ENCODE results near the gene IFIH1. TPM values are rescaled to one million over a fixed set of nuclear protein-coding genes. Genes with fewer than 3 reads are reported as not detected.

The IFIH1 gene
- total RNA-seq, 1 experiment from 2014 or later = not detected

DNA sequence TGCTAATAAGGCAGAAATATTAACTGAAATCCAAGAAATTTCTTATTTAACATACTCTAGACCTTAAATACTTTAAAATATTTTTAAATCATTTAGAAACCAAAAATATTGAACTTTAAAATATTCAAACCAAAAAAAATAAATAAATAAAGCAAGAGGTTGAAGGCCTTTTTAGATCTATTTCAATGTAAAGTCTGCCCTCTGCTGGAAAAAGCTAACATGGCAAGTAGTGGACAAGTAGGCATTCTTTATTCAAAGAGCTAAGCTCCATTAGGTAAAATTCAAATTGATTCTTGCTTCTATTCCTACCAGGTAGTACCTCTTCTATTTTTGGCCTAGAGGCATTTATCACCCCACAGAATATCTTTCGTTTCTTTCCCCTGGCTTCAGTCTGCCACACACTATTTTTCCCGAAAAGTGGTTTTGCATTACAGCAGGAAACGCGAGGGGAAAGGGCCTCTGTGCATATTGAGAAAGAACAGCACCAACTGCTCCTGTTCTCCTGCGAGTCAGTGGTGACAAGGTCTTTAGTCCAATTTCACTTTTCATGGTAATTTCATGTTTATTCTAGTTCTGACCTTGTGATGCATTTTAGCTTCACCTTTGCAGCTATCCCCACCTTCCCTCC is 20.4 kb downstream of the IFIH1 start:
- Histone ChIP-seq H3K27me3 (ENCODE audit: control insufficient read depth, insufficient read depth, low read length) (no peaks in the 10 kb centered on the region), H3K36me3 (replicated peaks; ENCODE audit: control insufficient read depth, insufficient read depth, low read length) (no peaks in the 10 kb centered on the region), H3K4me3 (ENCODE audit: insufficient read depth, low read depth, low read length) (no peak overlapping the region)
- DNase-seq = no peak

DNA sequence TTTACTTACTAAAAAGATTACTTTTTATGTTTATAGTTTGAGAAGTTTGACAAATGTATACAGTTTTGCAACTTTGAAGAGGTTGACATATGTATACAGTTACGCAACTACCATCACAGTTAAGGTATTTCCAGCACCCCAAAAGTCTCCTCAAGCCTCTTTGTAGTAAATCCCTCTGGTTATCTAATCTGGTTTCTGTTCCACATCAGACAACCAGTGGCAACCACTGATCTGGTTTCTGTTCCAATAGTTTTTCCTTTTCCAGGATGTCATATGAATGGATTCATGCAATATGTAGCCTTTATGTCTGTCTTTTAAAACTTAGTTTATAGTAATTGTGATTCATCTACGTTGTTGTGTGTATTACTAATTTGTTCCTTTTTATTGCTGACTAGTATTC is 23.5 kb downstream of the IFIH1 start:
- H3K4me3 ChIP-seq (ENCODE audit: insufficient read depth, low read depth, low read length) = no peak overlapping the region
- no peaks in the 10 kb centered on the region for H3K36me3 ChIP-seq (replicated peaks; ENCODE audit: control insufficient read depth, insufficient read depth, low read length)
- no peaks in the 10 kb centered on the region for H3K27me3 ChIP-seq (ENCODE audit: control insufficient read depth, insufficient read depth, low read length)
- DNase-seq = no peak

DNA sequence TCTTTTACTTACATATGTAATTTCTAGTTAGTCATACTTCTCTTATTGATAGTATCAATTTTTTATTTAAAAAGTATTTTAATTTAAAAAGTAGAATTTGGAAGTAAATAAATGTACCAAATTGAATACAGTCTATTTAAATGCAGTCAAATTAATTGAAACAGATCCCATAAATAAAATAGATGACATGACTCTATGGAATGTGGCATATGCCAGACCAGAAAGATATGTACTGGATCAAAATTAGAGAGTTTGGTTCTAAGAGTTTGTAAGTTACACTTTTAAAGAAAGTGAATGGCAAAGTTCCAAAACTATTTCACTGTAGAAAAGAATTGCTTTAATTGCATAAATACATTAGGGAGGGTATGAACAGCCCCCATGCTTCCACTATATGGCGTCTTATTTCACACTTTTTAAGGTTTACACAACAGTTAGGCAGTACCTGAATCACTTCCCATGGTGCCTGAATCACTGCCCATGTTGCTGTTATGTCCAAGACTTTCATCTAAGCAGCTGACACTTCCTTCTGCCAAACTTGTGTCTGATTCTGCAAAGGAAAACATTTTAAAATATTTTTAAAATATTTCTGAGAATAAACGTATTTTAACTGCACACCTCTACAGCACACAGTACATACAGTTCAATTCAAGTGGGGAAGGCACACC is 25.2 kb downstream of the IFIH1 start:
- no peak for DNase-seq
- Histone ChIP-seq H3K4me3 (ENCODE audit: insufficient read depth, low read depth, low read length) (no peak overlapping the region), H3K36me3 (replicated peaks; ENCODE audit: control insufficient read depth, insufficient read depth, low read length) (no peaks in the 10 kb centered on the region), H3K27me3 (ENCODE audit: control insufficient read depth, insufficient read depth, low read length) (no peaks in the 10 kb centered on the region)

DNA sequence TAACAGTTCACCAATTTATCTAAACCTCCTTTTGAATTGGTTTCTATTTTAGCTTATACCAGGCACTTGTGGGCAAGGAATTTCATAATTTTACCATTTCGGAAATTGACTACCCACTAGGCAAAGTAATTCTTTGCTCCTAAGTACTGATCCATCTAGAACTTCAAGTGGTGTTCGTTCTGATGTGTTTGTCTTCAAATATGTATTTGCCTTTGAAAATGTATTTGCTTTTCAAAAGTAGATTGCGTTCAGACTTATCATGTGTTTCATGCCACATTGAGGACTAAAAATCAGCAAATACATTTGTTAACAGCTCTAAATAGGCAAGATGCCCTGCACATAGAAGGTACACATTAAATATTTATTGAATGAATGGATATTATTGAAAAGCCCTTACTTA is 26.7 kb downstream of the IFIH1 start:
- Histone ChIP-seq H3K27me3 (ENCODE audit: control insufficient read depth, insufficient read depth, low read length) (no peaks in the 10 kb centered on the region), H3K4me3 (ENCODE audit: insufficient read depth, low read depth, low read length) (no peak overlapping the region), H3K36me3 (replicated peaks; ENCODE audit: control insufficient read depth, insufficient read depth, low read length) (no peaks in the 10 kb centered on the region)
- no peak for DNase-seq

DNA sequence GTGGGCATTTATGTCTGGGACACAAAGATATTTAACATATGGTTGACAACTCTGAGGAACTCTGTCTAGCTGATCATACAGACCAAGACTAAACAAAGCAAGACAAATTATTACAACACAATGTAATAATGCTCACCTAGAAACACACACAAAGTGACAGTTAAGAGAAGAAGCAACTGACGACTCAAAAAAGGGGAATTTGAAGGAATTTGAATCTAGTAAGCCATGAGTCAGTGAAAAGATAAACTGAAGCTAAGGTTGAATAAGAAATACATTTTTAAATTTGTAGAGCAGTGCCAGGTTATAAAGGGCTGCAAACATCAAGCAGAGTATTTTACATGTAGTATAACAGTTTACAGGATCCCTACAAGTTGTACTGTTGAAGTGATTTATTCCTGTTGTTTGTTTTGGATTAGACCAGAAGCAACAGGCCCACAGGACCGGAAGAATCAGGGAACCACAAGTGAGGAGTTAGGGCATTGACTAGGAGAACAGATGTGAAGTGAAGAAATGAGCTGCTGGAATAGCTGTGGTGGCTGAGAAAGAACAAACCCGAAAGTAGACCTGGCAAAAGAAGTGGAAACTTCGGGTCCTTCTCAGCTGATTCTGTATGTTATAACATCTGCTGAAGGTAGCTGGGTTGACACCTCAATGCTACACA is 35.6 kb downstream of the IFIH1 start:
- no peaks in the 10 kb centered on the region for H3K36me3 ChIP-seq (replicated peaks; ENCODE audit: control insufficient read depth, insufficient read depth, low read length)
- no peak overlapping the region for H3K4me3 ChIP-seq (ENCODE audit: insufficient read depth, low read depth, low read length)
- DNase-seq = no peak
- H3K27me3 ChIP-seq (ENCODE audit: control insufficient read depth, insufficient read depth, low read length) = no peaks in the 10 kb centered on the region

DNA sequence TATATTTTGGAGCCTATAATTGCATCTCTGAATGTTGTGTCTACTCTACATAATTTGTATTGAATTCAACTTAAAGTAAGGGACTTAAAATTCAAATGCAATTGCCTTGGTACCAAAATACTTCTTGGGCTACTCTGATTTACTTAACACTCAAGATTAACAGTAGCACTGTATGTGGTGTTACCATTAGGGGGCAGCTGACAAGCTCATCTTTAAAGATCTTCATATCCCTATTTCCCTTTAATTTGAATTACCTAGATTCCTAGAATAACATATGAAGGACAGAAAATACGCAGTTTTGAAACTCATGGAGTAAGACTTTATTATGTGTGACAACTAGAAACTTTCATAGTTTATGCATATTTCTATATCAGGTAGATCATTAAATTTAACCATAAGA is 37.8 kb downstream of the IFIH1 start:
- no peaks in the 10 kb centered on the region for H3K27me3 ChIP-seq (ENCODE audit: control insufficient read depth, insufficient read depth, low read length)
- H3K36me3 ChIP-seq (replicated peaks; ENCODE audit: control insufficient read depth, insufficient read depth, low read length) = no peaks in the 10 kb centered on the region
- H3K4me3 ChIP-seq (ENCODE audit: insufficient read depth, low read depth, low read length) = no peak overlapping the region
- DNase-seq = no peak

DNA sequence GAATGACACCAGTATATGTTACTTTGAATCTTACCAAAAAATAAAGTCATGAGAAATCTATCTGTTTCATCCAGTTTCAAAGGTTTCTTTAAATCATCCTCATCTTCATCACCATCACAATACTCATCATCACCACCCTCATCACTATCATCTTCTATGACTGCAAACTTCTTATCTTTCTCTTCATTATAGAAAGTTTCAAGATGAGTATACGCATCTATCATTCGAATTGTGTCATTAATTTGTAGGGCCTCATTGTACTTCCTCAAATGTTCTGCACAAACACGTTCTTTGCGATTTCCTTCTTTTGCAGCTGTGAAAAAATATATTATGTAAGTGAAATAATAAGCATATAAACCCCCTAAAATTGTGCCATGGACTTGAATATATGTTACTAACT is 41.1 kb downstream of the IFIH1 start:
- Histone ChIP-seq H3K4me3 (ENCODE audit: insufficient read depth, low read depth, low read length) (no peak overlapping the region), H3K27me3 (ENCODE audit: control insufficient read depth, insufficient read depth, low read length) (no peaks in the 10 kb centered on the region), H3K36me3 (replicated peaks; ENCODE audit: control insufficient read depth, insufficient read depth, low read length) (no peaks in the 10 kb centered on the region)
- no peak for DNase-seq

DNA sequence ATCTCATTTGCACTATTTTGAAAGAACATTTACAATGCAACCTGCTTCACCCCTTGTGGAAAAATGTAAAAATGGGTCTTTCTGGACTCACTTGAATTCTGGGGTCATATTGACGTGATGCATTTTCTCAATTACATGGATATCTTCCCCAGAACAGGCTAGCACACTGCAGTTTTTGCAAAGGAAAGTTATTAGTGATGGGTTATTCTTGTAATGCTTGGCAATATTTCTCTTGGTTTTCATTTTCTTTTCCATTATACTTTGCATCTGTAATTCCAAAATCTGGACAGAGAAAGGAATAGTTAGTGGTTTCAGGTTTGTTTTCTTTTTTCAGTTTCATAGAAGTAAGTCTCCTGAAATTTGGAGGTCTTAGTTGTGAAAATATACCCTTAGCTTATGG is 50.5 kb downstream of the IFIH1 start:
- no peaks in the 10 kb centered on the region for H3K36me3 ChIP-seq (replicated peaks; ENCODE audit: control insufficient read depth, insufficient read depth, low read length)
- H3K4me3 ChIP-seq (ENCODE audit: insufficient read depth, low read depth, low read length) = no peak overlapping the region
- no peak for DNase-seq
- H3K27me3 ChIP-seq (ENCODE audit: control insufficient read depth, insufficient read depth, low read length) = no peaks in the 10 kb centered on the region

DNA sequence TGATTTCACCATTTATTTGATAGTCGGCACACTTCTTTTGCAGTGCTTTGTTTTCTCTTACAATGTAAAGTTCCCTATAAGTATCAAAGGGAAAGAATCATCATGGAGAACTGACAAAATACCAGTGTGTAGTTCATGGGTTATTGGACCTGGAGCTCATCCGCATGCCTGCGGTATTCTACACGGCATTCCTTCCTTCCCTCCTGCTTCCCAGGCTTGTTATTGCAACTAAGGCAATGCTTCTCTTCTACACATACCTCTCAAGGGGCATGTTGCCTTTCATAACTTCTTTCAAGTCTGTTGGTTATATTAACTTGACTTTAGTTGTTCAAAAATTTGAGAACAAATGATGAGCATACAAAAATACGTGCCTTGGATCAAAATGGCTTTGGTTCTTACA is 51.0 kb downstream of the IFIH1 start:
- Histone ChIP-seq H3K4me3 (ENCODE audit: insufficient read depth, low read depth, low read length) (no peak overlapping the region), H3K27me3 (ENCODE audit: control insufficient read depth, insufficient read depth, low read length) (no peaks in the 10 kb centered on the region), H3K36me3 (replicated peaks; ENCODE audit: control insufficient read depth, insufficient read depth, low read length) (no peaks in the 10 kb centered on the region)
- DNase-seq = no peak

DNA sequence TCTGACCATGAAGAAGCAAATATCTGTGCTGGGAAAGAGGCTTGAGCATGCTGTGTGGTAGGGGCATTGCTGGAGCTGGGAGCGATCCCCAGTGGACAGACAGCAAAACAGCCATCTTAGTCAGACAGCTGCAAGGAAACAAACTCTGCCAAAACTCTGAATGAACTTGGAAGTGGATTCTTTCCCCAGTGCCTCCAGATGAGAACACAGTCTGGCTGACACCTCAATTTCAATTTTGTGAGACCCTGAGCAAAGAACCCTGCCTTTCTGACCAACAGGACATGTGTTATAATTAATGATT is 52.1 kb downstream of the IFIH1 start:
- Histone ChIP-seq H3K4me3 (ENCODE audit: insufficient read depth, low read depth, low read length) (no peak overlapping the region), H3K36me3 (replicated peaks; ENCODE audit: control insufficient read depth, insufficient read depth, low read length) (no peaks in the 10 kb centered on the region), H3K27me3 (ENCODE audit: control insufficient read depth, insufficient read depth, low read length) (no peaks in the 10 kb centered on the region)
- DNase-seq = no peak

DNA sequence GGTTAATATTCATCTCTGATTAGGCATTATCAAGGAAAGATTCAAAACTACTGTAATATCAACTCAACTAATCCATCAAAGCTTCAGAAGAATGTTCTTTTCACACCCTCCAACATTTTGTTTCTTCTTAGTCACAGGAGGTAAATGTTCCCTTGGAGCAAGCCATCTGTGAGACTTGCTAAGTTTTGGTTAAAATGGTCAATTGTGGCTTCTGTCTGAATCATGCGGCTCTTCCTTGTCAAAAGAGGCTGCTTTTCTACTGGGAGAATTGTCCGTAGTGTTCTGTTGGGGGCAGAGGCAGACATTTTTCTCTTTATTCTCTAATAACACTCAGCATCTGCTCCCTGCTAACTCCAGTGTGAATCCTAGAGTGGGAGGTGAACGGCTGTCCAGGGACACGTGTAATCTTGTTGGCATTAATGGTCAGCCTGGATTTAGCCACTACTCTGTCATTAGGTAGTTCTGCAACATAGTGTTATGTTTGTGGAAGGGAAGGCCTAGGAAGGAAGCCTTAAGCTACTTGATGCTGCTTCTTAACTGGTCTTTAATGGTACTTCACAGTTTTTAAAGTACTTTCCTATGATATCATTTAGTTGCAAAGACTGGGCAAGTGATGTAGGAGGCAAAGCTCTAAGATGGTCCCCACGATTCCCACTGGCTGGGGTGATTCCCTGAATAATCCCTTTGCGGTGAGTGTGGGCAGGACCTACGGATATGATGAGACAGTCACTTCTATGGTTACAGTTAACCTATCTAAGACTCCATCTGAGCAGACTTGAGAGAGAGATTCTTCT is 52.6 kb downstream of the IFIH1 start:
- Histone ChIP-seq H3K36me3 (replicated peaks; ENCODE audit: control insufficient read depth, insufficient read depth, low read length) (no peaks in the 10 kb centered on the region), H3K27me3 (ENCODE audit: control insufficient read depth, insufficient read depth, low read length) (no peaks in the 10 kb centered on the region), H3K4me3 (ENCODE audit: insufficient read depth, low read depth, low read length) (no peak overlapping the region)
- DNase-seq = no peak

DNA sequence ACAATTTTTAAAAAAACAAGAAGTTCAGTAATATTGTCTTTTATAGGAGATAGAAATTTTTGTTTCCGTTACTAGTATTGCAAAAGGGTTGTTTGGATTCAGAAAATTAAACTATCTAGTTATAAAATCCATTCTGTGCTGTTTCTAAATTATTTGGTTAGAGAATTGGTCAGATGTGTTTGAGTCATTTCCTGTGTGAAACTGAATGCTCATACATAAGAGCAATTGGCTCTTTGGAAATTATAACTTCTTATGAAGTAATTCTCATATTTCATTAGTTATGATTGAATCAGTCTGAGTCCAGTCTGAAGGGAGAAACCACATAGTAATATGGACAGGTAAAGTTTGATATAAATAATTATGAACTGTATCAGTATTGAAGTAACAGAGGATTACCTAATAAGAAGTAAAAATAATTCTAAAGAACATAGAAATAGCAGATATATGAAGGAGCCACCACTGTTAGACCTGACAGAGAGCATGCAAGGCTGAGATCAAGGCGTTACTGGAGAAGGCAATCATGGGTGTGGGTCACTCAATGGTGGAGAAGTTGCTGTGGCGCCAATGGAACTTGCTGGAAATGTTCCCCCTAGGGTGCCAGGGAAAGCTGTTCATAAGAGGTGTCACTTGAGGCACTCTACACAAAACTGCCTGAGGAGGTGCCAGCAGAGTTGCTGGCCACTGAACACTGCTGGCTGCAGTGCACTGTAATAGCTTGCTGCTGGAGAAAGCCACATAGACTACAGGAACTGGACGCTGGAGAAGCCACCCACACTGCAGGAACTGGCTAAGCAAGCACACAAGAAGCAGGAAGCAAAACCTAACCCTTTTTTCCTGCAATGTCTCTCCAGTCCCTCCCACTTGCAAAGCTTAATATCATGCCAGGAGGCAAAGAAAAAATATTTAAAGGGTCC is 57.2 kb downstream of the IFIH1 start:
- Histone ChIP-seq H3K4me3 (ENCODE audit: insufficient read depth, low read depth, low read length) (no peak overlapping the region), H3K27me3 (ENCODE audit: control insufficient read depth, insufficient read depth, low read length) (no peaks in the 10 kb centered on the region), H3K36me3 (replicated peaks; ENCODE audit: control insufficient read depth, insufficient read depth, low read length) (no peaks in the 10 kb centered on the region)
- no peak for DNase-seq

DNA sequence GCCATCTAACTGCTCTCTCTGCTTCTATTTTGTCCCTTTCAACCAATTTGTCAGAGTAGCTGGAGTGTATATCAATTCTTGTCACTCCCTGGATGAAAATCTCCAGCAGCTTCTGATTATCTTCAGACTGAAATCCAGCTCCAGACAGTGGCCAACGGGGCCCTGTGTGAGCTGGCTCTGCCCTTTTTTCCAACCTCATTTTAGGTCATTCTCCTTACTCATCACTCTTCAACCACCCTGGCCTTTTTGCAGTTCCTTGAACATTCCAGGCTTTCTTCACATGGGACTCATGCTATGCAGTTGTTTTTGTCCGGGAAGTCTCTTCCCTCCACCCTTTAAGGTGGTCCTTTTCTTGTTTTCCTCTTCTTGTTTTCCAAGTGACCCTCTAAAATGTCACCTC is 59.8 kb downstream of the IFIH1 start:
- no peak for DNase-seq
- H3K4me3 ChIP-seq (ENCODE audit: insufficient read depth, low read depth, low read length) = no peak overlapping the region
- no peaks in the 10 kb centered on the region for H3K27me3 ChIP-seq (ENCODE audit: control insufficient read depth, insufficient read depth, low read length)
- no peaks in the 10 kb centered on the region for H3K36me3 ChIP-seq (replicated peaks; ENCODE audit: control insufficient read depth, insufficient read depth, low read length)

DNA sequence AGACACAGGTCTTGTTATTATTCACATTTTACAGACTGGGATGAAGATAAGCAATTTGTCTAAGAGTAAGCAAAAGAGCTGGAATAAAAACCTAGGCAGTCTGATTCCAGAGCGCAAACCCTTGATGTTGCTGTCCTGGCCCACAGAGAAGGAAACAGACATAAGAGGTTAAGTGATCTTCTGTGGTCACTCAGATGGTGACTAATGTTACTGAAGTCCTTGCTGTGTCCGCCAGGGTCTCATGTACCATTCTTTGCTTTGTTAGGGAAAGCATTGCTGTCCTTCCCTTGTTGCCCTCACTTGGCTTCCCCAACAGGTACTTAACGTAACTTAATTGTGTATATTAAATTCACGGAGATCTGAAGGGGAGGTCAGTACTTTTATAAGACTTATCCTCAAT is 60.3 kb downstream of the IFIH1 start:
- Histone ChIP-seq H3K4me3 (ENCODE audit: insufficient read depth, low read depth, low read length) (no peak overlapping the region), H3K27me3 (ENCODE audit: control insufficient read depth, insufficient read depth, low read length) (no peaks in the 10 kb centered on the region), H3K36me3 (replicated peaks; ENCODE audit: control insufficient read depth, insufficient read depth, low read length) (no peaks in the 10 kb centered on the region)
- DNase-seq = no peak

All from H7 (cell line).